Osteoblast (primary cell): ENCODE measurements around the gene NIPBL. TPM values are rescaled to one million over a fixed set of nuclear protein-coding genes. Genes with fewer than 3 reads are reported as not detected.

Experiments
- DNase-seq: peaks from one replicate; pipeline ENCODE4 v3.0.0; 2011; ENCODE audit warnings: low spot score, mixed read lengths; ENCODE audit not compliant: insufficient read length; ENCODE audit errors: missing footprints
- H2AFZ ChIP-seq: 2 replicates; pipeline ENCODE4 v1.6.0; 2011; ENCODE audit warnings: mild to moderate bottlenecking, low read length
- H3K27ac ChIP-seq: 2 replicates; pipeline ENCODE4 v1.5.1; 2011; ENCODE audit warnings: mild to moderate bottlenecking, low read depth, low read length, moderate library complexity
- H3K27me3 ChIP-seq: 2 replicates; pipeline ENCODE4 v1.6.0; 2012; ENCODE audit warnings: mild to moderate bottlenecking, control low read depth, inconsistent platforms, low read length, moderate library complexity; ENCODE audit not compliant: insufficient read depth
- H3K36me3 ChIP-seq: 2 replicates; pipeline ENCODE4 v1.5.1; 2011; ENCODE audit warnings: mild to moderate bottlenecking, low read length, control low read depth, moderate library complexity; ENCODE audit not compliant: insufficient read depth
- H3K4me1 ChIP-seq: 2 replicates; pipeline ENCODE4 v1.5.1; 2011; ENCODE audit warnings: mild to moderate bottlenecking, low read length, control low read depth, moderate library complexity; ENCODE audit not compliant: insufficient read depth
- H3K4me2 ChIP-seq: 2 replicates; pipeline ENCODE4 v1.6.0; 2011; ENCODE audit warnings: mild to moderate bottlenecking, low read length; ENCODE audit not compliant: insufficient read depth
- H3K4me3 ChIP-seq: fragments of 200-600 bp; sonication (generic); 3 replicates; pipeline ENCODE4 v1.5.1; 2012; ENCODE audit warnings: mild to moderate bottlenecking, low read length, inconsistent platforms; ENCODE audit not compliant: insufficient read depth
- H3K79me2 ChIP-seq: 2 replicates; pipeline ENCODE4 v1.6.0; 2012; ENCODE audit warnings: mild to moderate bottlenecking, low read length, control low read depth, inconsistent platforms; ENCODE audit not compliant: insufficient read depth
- H3K9me3 ChIP-seq: 2 replicates; pipeline ENCODE4 v1.5.1; 2011; ENCODE audit warnings: low read depth, low read length, control low read depth
- H4K20me1 ChIP-seq: 2 replicates; pipeline ENCODE4 v1.6.0; 2012; ENCODE audit warnings: mild to moderate bottlenecking, low read length, control low read depth; ENCODE audit not compliant: insufficient read depth
- total RNA-seq: library from RNA; depleted of rRNA; stranded (reverse); fragments of >200 nt; gene quantifications from 2 replicates; pipeline ENCODE4 v1.2.3, GENCODE V29; 2012
- TF ChIP-seq, protein P1 (sequence below): IDR thresholded peaks from 2 replicates; pipeline ENCODE4 v1.5.1; 2011; ENCODE audit warnings: mild to moderate bottlenecking, low read depth, low read length, moderate library complexity; ENCODE audit errors: extremely low read depth

NIPBL gene
- total RNA-seq, 1 donor = 22.8 TPM

DNA sequence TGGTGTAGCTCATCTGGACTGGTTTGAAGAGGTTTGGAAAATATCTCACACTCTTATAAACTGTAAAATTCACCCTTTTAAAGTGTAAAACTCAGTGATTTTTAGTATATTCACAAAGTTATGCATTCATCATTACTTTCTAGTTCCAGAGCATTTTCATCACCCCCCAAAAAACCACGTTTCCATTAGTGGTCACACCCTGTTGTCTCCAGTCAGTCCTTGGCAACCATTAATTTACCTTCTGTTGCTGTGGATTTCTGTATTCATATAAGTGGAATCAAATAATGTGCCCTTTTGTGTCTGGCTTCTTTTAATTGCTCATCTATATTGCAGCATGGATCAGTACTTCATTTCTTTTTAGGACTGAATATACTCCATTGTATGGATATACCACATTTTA lies 18.4 kb downstream of the NIPBL start:
- Histone ChIP-seq H2AFZ (no peak overlapping the region), H3K4me3 (no peak overlapping the region), H3K27me3 (no peaks in the 10 kb centered on the region), H3K79me2 (peaks cover 94% of the 10 kb centered on the region), H3K4me2 (no peak overlapping the region), H3K4me1 (no peaks in the 10 kb centered on the region), H3K27ac (no peak overlapping the region), H3K36me3 (no peaks in the 10 kb centered on the region), H4K20me1 (peaks cover 51% of the 10 kb centered on the region), H3K9me3 (no peaks in the 10 kb centered on the region)
- TF ChIP-seq, protein P1, sequence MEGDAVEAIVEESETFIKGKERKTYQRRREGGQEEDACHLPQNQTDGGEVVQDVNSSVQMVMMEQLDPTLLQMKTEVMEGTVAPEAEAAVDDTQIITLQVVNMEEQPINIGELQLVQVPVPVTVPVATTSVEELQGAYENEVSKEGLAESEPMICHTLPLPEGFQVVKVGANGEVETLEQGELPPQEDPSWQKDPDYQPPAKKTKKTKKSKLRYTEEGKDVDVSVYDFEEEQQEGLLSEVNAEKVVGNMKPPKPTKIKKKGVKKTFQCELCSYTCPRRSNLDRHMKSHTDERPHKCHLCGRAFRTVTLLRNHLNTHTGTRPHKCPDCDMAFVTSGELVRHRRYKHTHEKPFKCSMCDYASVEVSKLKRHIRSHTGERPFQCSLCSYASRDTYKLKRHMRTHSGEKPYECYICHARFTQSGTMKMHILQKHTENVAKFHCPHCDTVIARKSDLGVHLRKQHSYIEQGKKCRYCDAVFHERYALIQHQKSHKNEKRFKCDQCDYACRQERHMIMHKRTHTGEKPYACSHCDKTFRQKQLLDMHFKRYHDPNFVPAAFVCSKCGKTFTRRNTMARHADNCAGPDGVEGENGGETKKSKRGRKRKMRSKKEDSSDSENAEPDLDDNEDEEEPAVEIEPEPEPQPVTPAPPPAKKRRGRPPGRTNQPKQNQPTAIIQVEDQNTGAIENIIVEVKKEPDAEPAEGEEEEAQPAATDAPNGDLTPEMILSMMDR = no peak
- no peak for DNase-seq

DNA sequence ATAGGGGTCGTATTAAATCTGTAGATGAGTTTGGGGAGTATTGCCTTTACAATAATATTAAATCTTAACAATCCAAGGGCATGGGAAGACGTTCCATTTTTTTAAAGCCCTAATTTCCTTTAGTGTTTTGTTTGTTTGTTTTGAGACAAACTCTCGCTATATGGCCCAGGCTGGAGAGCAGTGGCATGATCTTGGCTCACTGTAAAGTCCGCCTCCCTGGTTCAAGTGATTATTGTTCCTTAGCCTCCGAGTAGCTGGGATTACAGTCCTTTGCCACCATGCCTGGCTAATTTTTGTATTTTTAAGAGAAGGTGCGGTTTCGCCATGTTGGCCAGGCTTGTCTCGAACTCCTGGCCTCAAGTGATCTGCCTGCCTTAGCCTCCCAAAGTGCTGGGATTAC lies 19.9 kb downstream of the NIPBL start:
- Histone ChIP-seq H3K9me3 (no peaks in the 10 kb centered on the region), H3K79me2 (peaks cover 95% of the 10 kb centered on the region), H3K4me3 (no peak overlapping the region), H3K27me3 (no peaks in the 10 kb centered on the region), H4K20me1 (peaks cover 62% of the 10 kb centered on the region), H3K36me3 (no peaks in the 10 kb centered on the region), H2AFZ (no peak overlapping the region), H3K4me2 (no peak overlapping the region), H3K4me1 (peaks cover 3% of the 10 kb centered on the region), H3K27ac (no peak overlapping the region)
- DNase-seq = no peak
- TF ChIP-seq, protein P1 = no peak

GRCh38 chr5:36897616-36898015 lies 21.0 kb downstream of the NIPBL start:
- Histone ChIP-seq H4K20me1 (peaks cover 68% of the 10 kb centered on the region), H3K27me3 (no peaks in the 10 kb centered on the region), H2AFZ (no peak overlapping the region), H3K4me2 (no peak overlapping the region), H3K79me2 (peaks cover 97% of the 10 kb centered on the region), H3K4me1 (peaks cover 3% of the 10 kb centered on the region), H3K4me3 (no peak overlapping the region), H3K27ac (no peak overlapping the region), H3K9me3 (no peaks in the 10 kb centered on the region), H3K36me3 (no peaks in the 10 kb centered on the region)
- peak; percentile 38 for DNase-seq
- TF ChIP-seq, protein P1 = no peak

- Histone ChIP-seq H3K4me1 (peaks cover 3% of the 10 kb centered on the region), H3K4me3 (no peak overlapping the region), H3K36me3 (no peaks in the 10 kb centered on the region), H2AFZ (no peak overlapping the region), H3K27ac (no peak overlapping the region), H3K27me3 (no peaks in the 10 kb centered on the region), H4K20me1 (peaks cover 70% of the 10 kb centered on the region), H3K9me3 (no peaks in the 10 kb centered on the region), H3K4me2 (no peak overlapping the region), H3K79me2 (peaks cover 100% of the 10 kb centered on the region)
- no peak for DNase-seq
- TF ChIP-seq, protein P1 = no peak
Observed at GRCh38 chr5:36899860-36900259, 23.3 kb downstream of the NIPBL start.
